Tibial artery (tissue), 4 donors: ENCODE results near the gene TM6SF1.

Experiments used
- DNase-seq, 2 donors: peaks; one replicate each; pipeline ENCODE4 v3.0.0-alpha.2; 2019
- H3K27ac ChIP-seq, 2 donors: fragments of 200-600 bp; sonication (generic) in 1 of 2; 1 replicate in 1 of 2; 2 replicates in 1 of 2; pipeline ENCODE4 v1.5.1; 2018 to 2019; ENCODE audit warnings: mild to moderate bottlenecking in 1 of 2
- H3K27me3 ChIP-seq, 2 donors: fragments of 200-600 bp; sonication (generic) in 1 of 2; one replicate each; pipeline versions ENCODE4 v1.5.1 to v1.6.0; 2016 to 2019
- H3K36me3 ChIP-seq, 3 donors: fragments of 200-600 bp; sonication (generic) in 2 of 3; one replicate each; pipeline ENCODE4 v1.5.1; 2016 to 2019; ENCODE audit warnings: mild to moderate bottlenecking in 2 of 3
- H3K4me1 ChIP-seq, 4 donors: fragments of 200-600 bp; sonication (generic) in 2 of 4; 1 replicate in 3 of 4; 2 replicates in 1 of 4; pipeline ENCODE4 v1.5.1; 2016 to 2019
- H3K4me3 ChIP-seq, 2 donors: fragments of 200-600 bp; sonication (generic) in 1 of 2; 1 replicate in 1 of 2; 2 replicates in 1 of 2; pipeline ENCODE4 v1.5.1; 2018 to 2019; ENCODE audit warnings: mild to moderate bottlenecking in 2 of 2
- H3K9me3 ChIP-seq, 3 donors: fragments of 200-600 bp; sonication (generic) in 1 of 3; one replicate each; pipeline ENCODE4 v1.5.1; 2016 to 2019
- intact Hi-C: fragments of 100-400 bp; cut with DNase I; formaldehyde crosslinking; loops from one replicate; pipeline ENCODE4 v1.15.0; 2023; ENCODE audit warnings: low total_unique reads
- TF ChIP-seq, protein P1 (sequence below), 2 experiments: fragments of 200-600 bp in 1 of 2; fragments of 450-650 bp in 1 of 2; IDR thresholded peaks; one replicate each; pipeline ENCODE4 v1.5.1; 2017 to 2019; ENCODE audit warnings: antibody characterized with exemption in 2 of 2, mild to moderate bottlenecking in 1 of 2, moderate library complexity in 1 of 2

The TM6SF1 gene

DNA sequence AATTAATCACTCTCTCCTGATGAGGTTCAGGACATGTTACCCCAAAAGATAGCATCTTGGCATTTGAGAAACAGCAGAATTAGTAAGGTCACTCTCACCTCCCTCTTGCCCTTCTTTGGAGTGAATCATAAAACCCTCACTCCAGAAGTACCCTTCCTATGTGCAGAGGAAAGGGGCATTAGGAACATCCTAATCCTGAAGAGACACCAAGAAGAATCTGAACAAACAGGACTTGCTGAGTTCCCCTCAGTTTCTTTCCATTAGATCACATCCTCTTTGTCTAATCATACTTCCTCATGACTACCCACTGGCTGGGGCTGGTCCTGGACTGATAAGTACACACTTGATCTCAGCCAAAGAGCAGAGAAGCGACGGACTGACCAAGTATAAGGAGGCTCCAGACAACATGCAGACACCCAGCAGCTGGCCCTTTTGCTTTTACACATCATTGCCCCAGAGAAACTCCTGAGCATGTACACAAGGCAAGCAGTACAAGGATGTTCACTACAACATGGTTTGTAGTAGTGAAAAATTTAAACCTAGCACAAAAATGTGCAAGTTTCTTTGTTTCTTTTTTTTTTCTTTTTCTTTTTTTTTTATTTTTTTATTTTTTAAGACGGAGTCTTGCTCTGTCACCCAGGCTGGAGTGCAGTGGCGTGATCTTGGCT lies 15.0 kb upstream of the TM6SF1 start:
- DNase-seq, result peak; percentile 72 to 75
- TF ChIP-seq, protein P1, sequence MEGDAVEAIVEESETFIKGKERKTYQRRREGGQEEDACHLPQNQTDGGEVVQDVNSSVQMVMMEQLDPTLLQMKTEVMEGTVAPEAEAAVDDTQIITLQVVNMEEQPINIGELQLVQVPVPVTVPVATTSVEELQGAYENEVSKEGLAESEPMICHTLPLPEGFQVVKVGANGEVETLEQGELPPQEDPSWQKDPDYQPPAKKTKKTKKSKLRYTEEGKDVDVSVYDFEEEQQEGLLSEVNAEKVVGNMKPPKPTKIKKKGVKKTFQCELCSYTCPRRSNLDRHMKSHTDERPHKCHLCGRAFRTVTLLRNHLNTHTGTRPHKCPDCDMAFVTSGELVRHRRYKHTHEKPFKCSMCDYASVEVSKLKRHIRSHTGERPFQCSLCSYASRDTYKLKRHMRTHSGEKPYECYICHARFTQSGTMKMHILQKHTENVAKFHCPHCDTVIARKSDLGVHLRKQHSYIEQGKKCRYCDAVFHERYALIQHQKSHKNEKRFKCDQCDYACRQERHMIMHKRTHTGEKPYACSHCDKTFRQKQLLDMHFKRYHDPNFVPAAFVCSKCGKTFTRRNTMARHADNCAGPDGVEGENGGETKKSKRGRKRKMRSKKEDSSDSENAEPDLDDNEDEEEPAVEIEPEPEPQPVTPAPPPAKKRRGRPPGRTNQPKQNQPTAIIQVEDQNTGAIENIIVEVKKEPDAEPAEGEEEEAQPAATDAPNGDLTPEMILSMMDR (IDR thresholded peaks at IDR 0.05), result no peak
- Histone ChIP-seq H3K27ac (no peak overlapping the region), H3K36me3 (no peaks in the 10 kb centered on the region), H3K4me3 (no peak overlapping the region), H3K27me3 (no peaks in the 10 kb centered on the region), H3K9me3 (peaks cover 0 to under 1% (median 0%) of the 10 kb centered on the region in 3 donors), H3K4me1 (no peaks in the 10 kb centered on the region)
- intact Hi-C loops, result no loop called here

DNA sequence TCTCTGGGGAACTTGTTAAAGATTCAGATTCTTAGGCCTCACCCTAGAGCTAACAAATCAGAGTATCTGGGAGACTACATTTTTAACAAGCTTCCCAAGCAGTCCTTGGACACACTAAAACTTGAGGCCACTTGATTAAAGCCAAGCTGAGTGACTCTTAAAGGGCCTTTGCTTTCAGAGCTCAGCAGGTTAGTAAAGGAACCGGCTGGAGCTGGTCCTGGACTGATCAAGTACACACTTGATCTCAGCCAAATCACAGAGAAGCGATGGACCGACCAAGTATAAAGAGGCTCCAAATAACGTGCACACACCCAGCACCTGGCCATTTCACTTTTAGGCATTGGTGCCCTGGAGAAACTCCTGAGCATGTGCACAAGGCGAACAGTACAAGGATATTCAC lies 12.9 kb upstream of the TM6SF1 start:
- intact Hi-C loops, result no loop called here
- no peak for DNase-seq

DNA sequence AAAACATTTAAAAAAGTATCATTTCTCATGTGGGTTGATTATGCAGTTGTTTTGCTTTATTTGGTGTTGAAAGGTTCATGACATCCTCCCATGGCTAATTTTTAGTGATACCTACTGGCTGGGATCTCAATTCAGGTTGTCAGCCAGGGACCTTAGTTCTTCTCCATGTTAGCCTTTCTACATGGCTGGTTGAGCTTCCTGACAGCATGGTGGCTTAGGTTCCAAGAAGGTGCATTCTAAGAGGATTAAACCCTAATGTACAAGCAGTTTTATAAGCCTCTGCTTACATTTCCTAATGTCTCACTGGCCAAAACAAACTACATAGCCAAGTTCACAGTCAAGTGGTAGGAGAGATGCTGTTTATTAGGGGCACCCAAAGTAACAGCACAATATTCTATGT lies 9.4 kb upstream of the TM6SF1 start:
- Histone ChIP-seq H3K36me3 (no peaks in the 10 kb centered on the region), H3K27ac (no peak overlapping the region), H3K4me3 (no peak overlapping the region), H3K9me3 (peaks cover 0 to 9% (median 0%) of the 10 kb centered on the region in 3 donors), H3K4me1 (no peaks in the 10 kb centered on the region), H3K27me3 (no peaks in the 10 kb centered on the region)
- no peak for DNase-seq
- TF ChIP-seq, protein P1 (IDR thresholded peaks at IDR 0.05), result no peak
- intact Hi-C loops, result no loop called here

More for the DNA sequence above, 12.9 kb upstream of the TM6SF1 start:
- Histone ChIP-seq H3K4me3 (no peak overlapping the region), H3K27ac (no peak overlapping the region), H3K4me1 (no peaks in the 10 kb centered on the region), H3K9me3 (peaks cover 0 to 9% (median 0%) of the 10 kb centered on the region in 3 donors), H3K27me3 (no peaks in the 10 kb centered on the region), H3K36me3 (no peaks in the 10 kb centered on the region)
- TF ChIP-seq, protein P1 (IDR thresholded peaks at IDR 0.05), result no peak

DNA sequence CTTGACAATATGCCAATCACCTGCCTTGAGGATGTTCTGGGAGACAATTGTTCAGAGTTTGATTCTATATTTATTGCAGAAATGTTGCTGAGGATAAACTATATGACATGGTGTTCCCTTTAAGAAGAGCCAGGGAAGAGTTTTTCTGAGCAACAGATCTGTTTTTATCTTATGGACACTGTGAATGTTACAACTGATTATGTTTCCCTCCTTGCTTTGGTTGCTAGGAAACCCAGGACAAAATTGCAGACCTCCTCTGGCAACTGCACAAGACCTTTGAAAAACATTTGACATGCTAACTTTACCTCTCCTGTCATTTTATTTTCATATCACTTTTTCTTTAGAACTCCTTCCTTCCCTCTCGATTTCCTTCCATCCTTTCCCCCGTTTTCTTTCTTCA lies 8.2 kb upstream of the TM6SF1 start:
- DNase-seq, result no peak
- no peaks in the 10 kb centered on the region for H3K4me1 ChIP-seq
- no peak overlapping the region for H3K4me3 ChIP-seq
- TF ChIP-seq, protein P1 (IDR thresholded peaks at IDR 0.05), result no peak
- H3K27me3 ChIP-seq, result peaks cover 0 to 4% of the 10 kb centered on the region in 2 donors
- no peaks in the 10 kb centered on the region for H3K36me3 ChIP-seq
- H3K9me3 ChIP-seq, result peaks cover 0 to 9% (median 0%) of the 10 kb centered on the region in 3 donors
- no peak overlapping the region for H3K27ac ChIP-seq
- intact Hi-C loops, result no loop called here

DNA sequence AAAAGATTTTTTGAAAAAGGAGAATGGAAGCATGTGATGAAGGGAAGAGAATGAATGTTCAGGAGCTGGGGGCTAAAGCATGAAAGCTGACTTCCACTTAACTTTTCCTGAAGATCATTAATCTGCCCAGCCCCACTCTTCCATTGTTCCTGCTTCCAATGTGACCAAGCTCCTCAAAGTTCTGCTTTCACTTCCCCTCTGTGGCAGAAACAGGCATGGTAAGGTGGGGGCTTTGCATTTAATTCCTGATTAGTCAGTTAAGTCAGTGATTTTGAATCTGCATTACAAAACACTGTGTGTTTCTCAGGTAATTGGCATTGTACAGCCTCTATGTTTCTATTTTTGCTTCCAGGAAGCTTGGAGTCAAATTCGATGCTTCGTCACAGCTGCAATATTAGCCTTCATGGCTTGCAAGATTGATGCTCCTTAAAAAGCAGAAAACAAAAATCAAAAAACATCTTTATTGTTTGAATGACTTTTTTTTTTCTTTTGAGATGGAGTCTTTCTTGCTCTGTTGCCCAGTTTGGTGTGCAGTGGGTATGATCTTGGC lies 7.3 kb upstream of the TM6SF1 start:
- no peak for DNase-seq
- Histone ChIP-seq H3K27me3 (peaks cover 0 to 5% of the 10 kb centered on the region in 2 donors), H3K4me1 (no peaks in the 10 kb centered on the region), H3K9me3 (peaks cover 0 to 9% (median 0%) of the 10 kb centered on the region in 3 donors), H3K36me3 (no peaks in the 10 kb centered on the region), H3K4me3 (no peak overlapping the region), H3K27ac (no peak overlapping the region)
- intact Hi-C loops, result loop anchor here (10.0 kb wide), 1 partner anchor 85 kb away; the partner anchor contains the start of gene C15orf40
- TF ChIP-seq, protein P1 (IDR thresholded peaks at IDR 0.05), result no peak
